GM23338 (cell line): Measurements from ENCODE around the gene F13A1. TPM values are rescaled to one million over a fixed set of nuclear protein-coding genes. Genes with fewer than 3 reads are reported as not detected.

Source experiments
- ATAC-seq: fragments of 200-7000 bp; cut with Tn5 transposase; 3 replicates; pipeline ENCODE4 v1.9.1; 2020
- DNase-seq: peaks from one replicate; pipeline ENCODE4 v3.0.0-alpha.2; 2015; ENCODE audit warnings: low spot score
- H2AFZ ChIP-seq: fragments of 200-600 bp; sonication (generic); 2 replicates; pipeline ENCODE4 v1.8.0; 2016; ENCODE audit warnings: antibody characterized with exemption, mild to moderate bottlenecking, moderate library complexity
- H3F3A ChIP-seq: fragments of 200-600 bp; sonication (generic); replicated peaks from 2 replicates; pipeline ENCODE4 v1.8.0; 2017; ENCODE audit warnings: antibody characterized with exemption, mixed run types, low read depth
- H3K27ac ChIP-seq: fragments of 200-600 bp; sonication (generic); 2 replicates; pipeline ENCODE4 v1.6.1; 2016; ENCODE audit warnings: low read depth
- H3K27me3 ChIP-seq: fragments of 200-600 bp; sonication (generic); 2 replicates; pipeline ENCODE4 v1.8.0; 2016; ENCODE audit warnings: mild to moderate bottlenecking, mixed run types, moderate library complexity; ENCODE audit not compliant: insufficient read depth
- H3K36me3 ChIP-seq: fragments of 200-600 bp; sonication (generic); 2 replicates; pipeline ENCODE4 v1.8.0; 2016; ENCODE audit warnings: mild to moderate bottlenecking; ENCODE audit not compliant: insufficient read depth
- H3K4me1 ChIP-seq: fragments of 200-600 bp; sonication (generic); 2 replicates; pipeline ENCODE4 v1.8.0; 2016; ENCODE audit warnings: mild to moderate bottlenecking, moderate library complexity; ENCODE audit not compliant: insufficient read depth
- H3K4me2 ChIP-seq: fragments of 200-600 bp; sonication (generic); 2 replicates; pipeline ENCODE4 v1.7.1; 2017; ENCODE audit warnings: mixed run types
- H3K4me3 ChIP-seq: fragments of 200-600 bp; sonication (generic); 2 replicates; pipeline ENCODE4 v1.6.1; 2016; ENCODE audit warnings: mixed run types
- H3K79me2 ChIP-seq: fragments of 200-600 bp; sonication (generic); replicated peaks from 2 replicates; pipeline ENCODE4 v1.8.0; 2017; ENCODE audit warnings: mild to moderate bottlenecking; ENCODE audit not compliant: insufficient read depth
- H3K9me2 ChIP-seq: fragments of 200-600 bp; sonication (generic); 2 replicates; pipeline ENCODE4 v1.8.0; 2017; ENCODE audit not compliant: insufficient read depth
- H4K20me1 ChIP-seq: fragments of 200-600 bp; sonication (generic); replicated peaks from 2 replicates; pipeline ENCODE4 v1.8.0; 2017; ENCODE audit warnings: mild to moderate bottlenecking; ENCODE audit not compliant: insufficient read depth
- H3K27ac Mint-ChIP-seq: 2 replicates; pipeline ENCODE4 v1.8.0; 2020; ENCODE audit warnings: inconsistent platforms, mild to moderate bottlenecking, moderate library complexity, mixed read lengths
- H3K27me3 Mint-ChIP-seq: 3 replicates; pipeline ENCODE4 v1.8.0; 2022; ENCODE audit warnings: low read depth, mild to moderate bottlenecking, moderate library complexity, mixed read lengths, inconsistent platforms; ENCODE audit not compliant: insufficient read depth, poor library complexity
- H3K36me3 Mint-ChIP-seq: 3 replicates; pipeline ENCODE4 v1.8.0; 2021; ENCODE audit warnings: low read depth, mild to moderate bottlenecking, inconsistent platforms, moderate library complexity, mixed read lengths
- H3K4me1 Mint-ChIP-seq: 3 replicates; pipeline ENCODE4 v1.8.0; 2020; ENCODE audit warnings: mild to moderate bottlenecking, inconsistent platforms, mixed read lengths
- H3K4me3 Mint-ChIP-seq: 3 replicates; pipeline ENCODE4 v1.8.0; 2021; ENCODE audit warnings: moderate library complexity, mild to moderate bottlenecking, inconsistent platforms, mixed read lengths
- H3K9me3 Mint-ChIP-seq: 3 replicates; pipeline ENCODE4 v1.8.0; 2020; ENCODE audit warnings: moderate library complexity, mild to moderate bottlenecking, inconsistent platforms, mixed read lengths
- CREB1 ChIP-seq: fragments of 250-450 bp; sonication (Bioruptor Pico); IDR thresholded peaks from 2 replicates; pipeline ENCODE4 v1.5.0; 2020; ENCODE audit warnings: low read depth, mild to moderate bottlenecking, moderate library complexity
- EZH2 ChIP-seq: fragments of 200-600 bp; sonication (generic); IDR thresholded peaks from one replicate; pipeline ENCODE4 v1.8.0; 2017; ENCODE audit warnings: antibody characterized with exemption, mild to moderate bottlenecking, low read depth; ENCODE audit not compliant: unreplicated experiment
- EZH2phosphoT487 ChIP-seq: fragments of 200-600 bp; sonication (generic); IDR thresholded peaks from one replicate; pipeline ENCODE4 v1.8.1; 2018; ENCODE audit warnings: antibody characterized with exemption; ENCODE audit not compliant: unreplicated experiment
- JUNB ChIP-seq: IDR thresholded peaks from one replicate; pipeline ENCODE4 v1.6.1; 2016; ENCODE audit warnings: antibody characterized with exemption; ENCODE audit not compliant: unreplicated experiment
- NANOG ChIP-seq: IDR thresholded peaks from 2 replicates; pipeline ENCODE4 v1.6.1; 2016; ENCODE audit warnings: antibody characterized with exemption, borderline replicate concordance
- POLR2AphosphoS5 ChIP-seq: IDR thresholded peaks from 2 replicates; pipeline ENCODE4 v1.6.1; 2016; ENCODE audit warnings: antibody characterized with exemption, low read depth
- STAT1 ChIP-seq: IDR thresholded peaks from one replicate; pipeline ENCODE4 v1.6.1; 2016; ENCODE audit warnings: antibody characterized with exemption; ENCODE audit not compliant: unreplicated experiment
- ZNF114 ChIP-seq: fragments of 250-450 bp; sonication (Bioruptor Pico); IDR thresholded peaks from 2 replicates; pipeline ENCODE4 v1.5.0; 2020; ENCODE audit warnings: mild to moderate bottlenecking, moderate library complexity
- ZNF331 ChIP-seq: fragments of 250-450 bp; sonication (Bioruptor Pico); IDR thresholded peaks from 2 replicates; pipeline ENCODE4 v1.5.0; 2020; ENCODE audit warnings: low read depth, mild to moderate bottlenecking, moderate library complexity
- polyA plus RNA-seq: library from polyadenylated mRNA; unstranded; fragments of >200 nt; fragmentation: Nextera tagmentation; extraction: Ambion mirVana; gene quantifications from 2 replicates; pipeline ENCODE4 v1.2.1, GENCODE V29; 2016
- total RNA-seq: library from RNA; depleted of rRNA; stranded (reverse); fragments of >200 nt; shearing (Covaris generic); gene quantifications from 2 replicates; pipeline ENCODE4 v1.2.3, GENCODE V29; 2014
- TF ChIP-seq, protein P1 (sequence below): fragments of 250-450 bp; sonication (Bioruptor Pico); IDR thresholded peaks from 2 replicates; pipeline ENCODE4 v1.5.0; 2020; ENCODE audit warnings: mild to moderate bottlenecking, moderate library complexity
- TF ChIP-seq, protein P2 (sequence below): IDR thresholded peaks from one replicate; pipeline ENCODE4 v1.6.1; 2018; ENCODE audit warnings: antibody characterized with exemption; ENCODE audit not compliant: unreplicated experiment
- TF ChIP-seq, protein P3 (sequence below), 2 experiments: fragments of 200-600 bp in 1 of 2; sonication (generic) in 1 of 2; conservative IDR thresholded peaks; 2 replicates each; pipeline versions ENCODE4 v1.5.1 to v1.6.1; 2016 to 2017; ENCODE audit warnings: antibody characterized with exemption in 2 of 2, low read depth in 2 of 2, mild to moderate bottlenecking in 2 of 2, moderate library complexity in 1 of 2
- TF ChIP-seq, protein P4 (sequence below): IDR thresholded peaks from 2 replicates; pipeline ENCODE4 v1.6.1; 2016; ENCODE audit warnings: antibody characterized with exemption

The F13A1 gene
- total and polyA plus RNA-seq, 2 experiments from 2014 or later, result 0.31 to 0.32 TPM

DNA sequence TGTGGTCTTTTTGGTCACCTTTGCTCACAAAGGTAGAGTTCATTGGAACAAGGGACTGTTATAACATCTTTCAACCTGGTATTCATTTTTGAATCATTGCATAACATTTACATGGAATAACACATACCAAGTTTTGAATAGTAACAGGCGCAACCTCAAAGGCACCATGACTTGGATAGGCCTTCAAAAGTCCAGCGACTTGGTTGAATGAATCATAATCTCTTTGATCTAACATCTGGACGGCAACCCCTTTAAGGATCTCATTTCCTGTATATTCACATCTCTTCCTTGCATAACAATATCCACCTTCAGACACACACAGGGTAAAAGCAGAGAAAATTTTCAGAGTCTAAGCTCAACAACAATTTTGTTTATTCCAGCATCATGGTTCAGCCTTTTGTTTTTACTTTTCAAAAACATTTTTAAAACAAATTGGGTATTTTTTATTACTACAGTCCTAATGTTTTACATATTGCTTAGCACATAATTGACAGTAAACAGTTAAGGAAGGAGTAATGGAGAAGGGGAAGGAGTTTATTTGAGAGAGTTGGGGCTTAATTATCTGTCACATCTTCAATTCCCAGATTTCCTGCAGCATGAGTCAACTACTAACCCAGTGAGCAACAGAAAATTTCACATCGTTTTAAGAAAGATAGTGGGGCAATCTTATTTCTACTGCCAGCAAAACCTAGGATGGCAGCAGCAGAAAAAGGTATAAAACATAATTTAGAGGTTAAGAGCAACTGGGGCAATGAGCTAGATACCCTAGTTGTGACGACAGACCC is 41.8 kb upstream of the F13A1 start:
- no peaks in the 10 kb centered on the region for H3K4me1 ChIP-seq
- H3K9me2 ChIP-seq, result peaks cover 20% of the 10 kb centered on the region
- no peaks in the 10 kb centered on the region for H3K36me3 ChIP-seq
- H3F3A ChIP-seq, result no peaks in the 10 kb centered on the region
- no peak overlapping the region for H3K27ac ChIP-seq
- H2AFZ ChIP-seq, result no peak overlapping the region
- H3K27me3 ChIP-seq, result no peaks in the 10 kb centered on the region
- H3K4me2 ChIP-seq, result no peak overlapping the region
- Mint-ChIP-seq H3K4me3 (no peak overlapping the region), H3K36me3 (no peaks in the 10 kb centered on the region), H3K27me3 (no peaks in the 10 kb centered on the region), H3K9me3 (no peaks in the 10 kb centered on the region), H3K27ac (no peak overlapping the region), H3K4me1 (peaks cover under 1% of the 10 kb centered on the region; the same call in 2 of the 3 replicates)
- TF ChIP-seq POLR2AphosphoS5, result no peak
- TF ChIP-seq, protein P1, sequence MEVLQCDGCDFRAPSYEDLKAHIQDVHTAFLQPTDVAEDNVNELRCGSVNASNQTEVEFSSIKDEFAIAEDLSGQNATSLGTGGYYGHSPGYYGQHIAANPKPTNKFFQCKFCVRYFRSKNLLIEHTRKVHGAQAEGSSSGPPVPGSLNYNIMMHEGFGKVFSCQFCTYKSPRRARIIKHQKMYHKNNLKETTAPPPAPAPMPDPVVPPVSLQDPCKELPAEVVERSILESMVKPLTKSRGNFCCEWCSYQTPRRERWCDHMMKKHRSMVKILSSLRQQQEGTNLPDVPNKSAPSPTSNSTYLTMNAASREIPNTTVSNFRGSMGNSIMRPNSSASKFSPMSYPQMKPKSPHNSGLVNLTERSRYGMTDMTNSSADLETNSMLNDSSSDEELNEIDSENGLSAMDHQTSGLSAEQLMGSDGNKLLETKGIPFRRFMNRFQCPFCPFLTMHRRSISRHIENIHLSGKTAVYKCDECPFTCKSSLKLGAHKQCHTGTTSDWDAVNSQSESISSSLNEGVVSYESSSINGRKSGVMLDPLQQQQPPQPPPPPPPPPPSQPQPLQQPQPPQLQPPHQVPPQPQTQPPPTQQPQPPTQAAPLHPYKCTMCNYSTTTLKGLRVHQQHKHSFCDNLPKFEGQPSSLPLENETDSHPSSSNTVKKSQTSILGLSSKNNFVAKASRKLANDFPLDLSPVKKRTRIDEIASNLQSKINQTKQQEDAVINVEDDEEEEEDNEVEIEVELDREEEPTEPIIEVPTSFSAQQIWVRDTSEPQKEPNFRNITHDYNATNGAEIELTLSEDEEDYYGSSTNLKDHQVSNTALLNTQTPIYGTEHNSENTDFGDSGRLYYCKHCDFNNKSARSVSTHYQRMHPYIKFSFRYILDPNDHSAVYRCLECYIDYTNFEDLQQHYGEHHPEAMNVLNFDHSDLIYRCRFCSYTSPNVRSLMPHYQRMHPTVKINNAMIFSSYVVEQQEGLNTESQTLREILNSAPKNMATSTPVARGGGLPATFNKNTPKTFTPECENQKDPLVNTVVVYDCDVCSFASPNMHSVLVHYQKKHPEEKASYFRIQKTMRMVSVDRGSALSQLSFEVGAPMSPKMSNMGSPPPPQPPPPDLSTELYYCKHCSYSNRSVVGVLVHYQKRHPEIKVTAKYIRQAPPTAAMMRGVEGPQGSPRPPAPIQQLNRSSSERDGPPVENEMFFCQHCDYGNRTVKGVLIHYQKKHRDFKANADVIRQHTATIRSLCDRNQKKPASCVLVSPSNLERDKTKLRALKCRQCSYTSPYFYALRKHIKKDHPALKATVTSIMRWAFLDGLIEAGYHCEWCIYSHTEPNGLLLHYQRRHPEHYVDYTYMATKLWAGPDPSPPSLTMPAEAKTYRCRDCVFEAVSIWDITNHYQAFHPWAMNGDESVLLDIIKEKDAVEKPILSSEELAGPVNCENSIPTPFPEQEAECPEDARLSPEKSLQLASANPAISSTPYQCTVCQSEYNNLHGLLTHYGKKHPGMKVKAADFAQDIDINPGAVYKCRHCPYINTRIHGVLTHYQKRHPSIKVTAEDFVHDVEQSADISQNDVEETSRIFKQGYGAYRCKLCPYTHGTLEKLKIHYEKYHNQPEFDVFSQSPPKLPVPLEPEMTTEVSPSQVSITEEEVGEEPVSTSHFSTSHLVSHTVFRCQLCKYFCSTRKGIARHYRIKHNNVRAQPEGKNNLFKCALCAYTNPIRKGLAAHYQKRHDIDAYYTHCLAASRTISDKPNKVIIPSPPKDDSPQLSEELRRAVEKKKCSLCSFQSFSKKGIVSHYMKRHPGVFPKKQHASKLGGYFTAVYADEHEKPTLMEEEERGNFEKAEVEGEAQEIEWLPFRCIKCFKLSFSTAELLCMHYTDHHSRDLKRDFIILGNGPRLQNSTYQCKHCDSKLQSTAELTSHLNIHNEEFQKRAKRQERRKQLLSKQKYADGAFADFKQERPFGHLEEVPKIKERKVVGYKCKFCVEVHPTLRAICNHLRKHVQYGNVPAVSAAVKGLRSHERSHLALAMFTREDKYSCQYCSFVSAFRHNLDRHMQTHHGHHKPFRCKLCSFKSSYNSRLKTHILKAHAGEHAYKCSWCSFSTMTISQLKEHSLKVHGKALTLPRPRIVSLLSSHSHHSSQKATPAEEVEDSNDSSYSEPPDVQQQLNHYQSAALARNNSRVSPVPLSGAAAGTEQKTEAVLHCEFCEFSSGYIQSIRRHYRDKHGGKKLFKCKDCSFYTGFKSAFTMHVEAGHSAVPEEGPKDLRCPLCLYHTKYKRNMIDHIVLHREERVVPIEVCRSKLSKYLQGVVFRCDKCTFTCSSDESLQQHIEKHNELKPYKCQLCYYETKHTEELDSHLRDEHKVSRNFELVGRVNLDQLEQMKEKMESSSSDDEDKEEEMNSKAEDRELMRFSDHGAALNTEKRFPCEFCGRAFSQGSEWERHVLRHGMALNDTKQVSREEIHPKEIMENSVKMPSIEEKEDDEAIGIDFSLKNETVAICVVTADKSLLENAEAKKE (CRISPR knock-in tag), result no peak
- no peak for TF ChIP-seq EZH2phosphoT487
- TF ChIP-seq ZNF114, result no peak
- TF ChIP-seq, protein P2, sequence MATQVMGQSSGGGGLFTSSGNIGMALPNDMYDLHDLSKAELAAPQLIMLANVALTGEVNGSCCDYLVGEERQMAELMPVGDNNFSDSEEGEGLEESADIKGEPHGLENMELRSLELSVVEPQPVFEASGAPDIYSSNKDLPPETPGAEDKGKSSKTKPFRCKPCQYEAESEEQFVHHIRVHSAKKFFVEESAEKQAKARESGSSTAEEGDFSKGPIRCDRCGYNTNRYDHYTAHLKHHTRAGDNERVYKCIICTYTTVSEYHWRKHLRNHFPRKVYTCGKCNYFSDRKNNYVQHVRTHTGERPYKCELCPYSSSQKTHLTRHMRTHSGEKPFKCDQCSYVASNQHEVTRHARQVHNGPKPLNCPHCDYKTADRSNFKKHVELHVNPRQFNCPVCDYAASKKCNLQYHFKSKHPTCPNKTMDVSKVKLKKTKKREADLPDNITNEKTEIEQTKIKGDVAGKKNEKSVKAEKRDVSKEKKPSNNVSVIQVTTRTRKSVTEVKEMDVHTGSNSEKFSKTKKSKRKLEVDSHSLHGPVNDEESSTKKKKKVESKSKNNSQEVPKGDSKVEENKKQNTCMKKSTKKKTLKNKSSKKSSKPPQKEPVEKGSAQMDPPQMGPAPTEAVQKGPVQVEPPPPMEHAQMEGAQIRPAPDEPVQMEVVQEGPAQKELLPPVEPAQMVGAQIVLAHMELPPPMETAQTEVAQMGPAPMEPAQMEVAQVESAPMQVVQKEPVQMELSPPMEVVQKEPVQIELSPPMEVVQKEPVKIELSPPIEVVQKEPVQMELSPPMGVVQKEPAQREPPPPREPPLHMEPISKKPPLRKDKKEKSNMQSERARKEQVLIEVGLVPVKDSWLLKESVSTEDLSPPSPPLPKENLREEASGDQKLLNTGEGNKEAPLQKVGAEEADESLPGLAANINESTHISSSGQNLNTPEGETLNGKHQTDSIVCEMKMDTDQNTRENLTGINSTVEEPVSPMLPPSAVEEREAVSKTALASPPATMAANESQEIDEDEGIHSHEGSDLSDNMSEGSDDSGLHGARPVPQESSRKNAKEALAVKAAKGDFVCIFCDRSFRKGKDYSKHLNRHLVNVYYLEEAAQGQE, result no peak
- TF ChIP-seq NANOG, result no peak
- TF ChIP-seq ZNF331 (CRISPR knock-in tag), result no peak
- TF ChIP-seq, protein P3, sequence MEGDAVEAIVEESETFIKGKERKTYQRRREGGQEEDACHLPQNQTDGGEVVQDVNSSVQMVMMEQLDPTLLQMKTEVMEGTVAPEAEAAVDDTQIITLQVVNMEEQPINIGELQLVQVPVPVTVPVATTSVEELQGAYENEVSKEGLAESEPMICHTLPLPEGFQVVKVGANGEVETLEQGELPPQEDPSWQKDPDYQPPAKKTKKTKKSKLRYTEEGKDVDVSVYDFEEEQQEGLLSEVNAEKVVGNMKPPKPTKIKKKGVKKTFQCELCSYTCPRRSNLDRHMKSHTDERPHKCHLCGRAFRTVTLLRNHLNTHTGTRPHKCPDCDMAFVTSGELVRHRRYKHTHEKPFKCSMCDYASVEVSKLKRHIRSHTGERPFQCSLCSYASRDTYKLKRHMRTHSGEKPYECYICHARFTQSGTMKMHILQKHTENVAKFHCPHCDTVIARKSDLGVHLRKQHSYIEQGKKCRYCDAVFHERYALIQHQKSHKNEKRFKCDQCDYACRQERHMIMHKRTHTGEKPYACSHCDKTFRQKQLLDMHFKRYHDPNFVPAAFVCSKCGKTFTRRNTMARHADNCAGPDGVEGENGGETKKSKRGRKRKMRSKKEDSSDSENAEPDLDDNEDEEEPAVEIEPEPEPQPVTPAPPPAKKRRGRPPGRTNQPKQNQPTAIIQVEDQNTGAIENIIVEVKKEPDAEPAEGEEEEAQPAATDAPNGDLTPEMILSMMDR (conservative IDR thresholded peaks at IDR 0.05; ENCODE audit: low read depth in 2 of 2), result no peak
- no peak for TF ChIP-seq EZH2
- TF ChIP-seq CREB1, result no peak
- TF ChIP-seq STAT1, result no peak
- TF ChIP-seq JUNB, result no peak
- TF ChIP-seq, protein P4, sequence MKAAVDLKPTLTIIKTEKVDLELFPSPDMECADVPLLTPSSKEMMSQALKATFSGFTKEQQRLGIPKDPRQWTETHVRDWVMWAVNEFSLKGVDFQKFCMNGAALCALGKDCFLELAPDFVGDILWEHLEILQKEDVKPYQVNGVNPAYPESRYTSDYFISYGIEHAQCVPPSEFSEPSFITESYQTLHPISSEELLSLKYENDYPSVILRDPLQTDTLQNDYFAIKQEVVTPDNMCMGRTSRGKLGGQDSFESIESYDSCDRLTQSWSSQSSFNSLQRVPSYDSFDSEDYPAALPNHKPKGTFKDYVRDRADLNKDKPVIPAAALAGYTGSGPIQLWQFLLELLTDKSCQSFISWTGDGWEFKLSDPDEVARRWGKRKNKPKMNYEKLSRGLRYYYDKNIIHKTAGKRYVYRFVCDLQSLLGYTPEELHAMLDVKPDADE, result no peak
- H4K20me1 ChIP-seq, result no peaks in the 10 kb centered on the region
- DNase-seq, result no peak
- no peaks in the 10 kb centered on the region for H3K79me2 ChIP-seq
- H3K4me3 ChIP-seq, result no peak overlapping the region
- ATAC-seq, result no peak
